PC-9 (cell line): ENCODE data around the gene PCDH9. TPM values are rescaled to one million over a fixed set of nuclear protein-coding genes. Genes with fewer than 3 reads are reported as not detected.

ENCODE experiments used
- BruUV-seq: library from RNA; stranded (reverse); fragments of 400-500 nt; replicated peaks from 2 replicates; lab custom pipeline; 2021; lab: Mats Ljungman, UMichigan
- CTCF ChIA-PET: fragments of 300-600 bp; sonication (Branson Sonifier 250); formaldehyde crosslinking; loops from one replicate; lab custom pipeline; 2022; ENCODE audit warnings: antibody characterized with exemption; lab: Charles Lee
- POLR2A ChIA-PET: fragments of 300-600 bp; sonication (Branson Sonifier 250); formaldehyde crosslinking; loops from one replicate; lab custom pipeline; 2022; ENCODE audit warnings: antibody characterized with exemption; ENCODE audit not compliant: unreplicated experiment; lab: Charles Lee
- DNase-seq, 2 experiments: peaks; one replicate each; pipeline versions ENCODE4 v3.0.0 to v3.0.0-alpha.2; 2015 to 2022; ENCODE audit warnings: mixed read lengths in 1 of 2
- H2AFZ ChIP-seq: fragments of 200-600 bp; sonication (generic); 2 replicates; pipeline ENCODE4 v1.8.1; 2017; ENCODE audit warnings: antibody characterized with exemption
- H3F3A ChIP-seq: fragments of 200-600 bp; sonication (generic); 2 replicates; pipeline ENCODE4 v1.8.1; 2017; ENCODE audit warnings: antibody characterized with exemption, mild to moderate bottlenecking, low read depth; ENCODE audit not compliant: insufficient read depth
- H3K27ac ChIP-seq: fragments of 200-600 bp; sonication (generic); 2 replicates; pipeline ENCODE4 v1.6.1; 2016; ENCODE audit warnings: mixed run types
- H3K27me3 ChIP-seq: fragments of 200-600 bp; sonication (generic); 2 replicates; pipeline ENCODE4 v1.6.1; 2016; ENCODE audit warnings: low read depth, mixed run types; ENCODE audit not compliant: insufficient read depth
- H3K36me3 ChIP-seq: fragments of 200-600 bp; sonication (generic); 2 replicates; pipeline ENCODE4 v1.6.1; 2016; ENCODE audit warnings: low read depth, mixed run types
- H3K4me1 ChIP-seq: fragments of 200-600 bp; sonication (generic); replicated peaks from 2 replicates; pipeline ENCODE4 v1.6.1; 2016; ENCODE audit warnings: mixed run types; ENCODE audit not compliant: insufficient read depth
- H3K4me2 ChIP-seq: fragments of 200-600 bp; sonication (generic); 2 replicates; pipeline ENCODE4 v1.6.1; 2017; ENCODE audit warnings: mixed run types
- H3K4me3 ChIP-seq: fragments of 200-600 bp; sonication (generic); 2 replicates; pipeline ENCODE4 v1.6.1; 2016; ENCODE audit warnings: mixed run types
- H3K79me2 ChIP-seq: fragments of 200-600 bp; sonication (generic); 2 replicates; pipeline ENCODE4 v1.6.1; 2017; ENCODE audit warnings: low read depth, mixed run types
- H3K9me2 ChIP-seq: fragments of 200-600 bp; sonication (generic); 2 replicates; pipeline ENCODE4 v1.8.1; 2017; ENCODE audit warnings: mild to moderate bottlenecking; ENCODE audit not compliant: insufficient read depth
- H3K9me3 ChIP-seq: fragments of 200-600 bp; sonication (generic); 2 replicates; pipeline ENCODE4 v1.8.1; 2016; ENCODE audit warnings: low read depth; ENCODE audit not compliant: insufficient read depth
- H4K20me1 ChIP-seq: fragments of 200-600 bp; sonication (generic); 2 replicates; pipeline ENCODE4 v1.8.1; 2017; ENCODE audit not compliant: insufficient read depth
- CTCF ChIP-seq: fragments of 200-600 bp; sonication (generic); conservative IDR thresholded peaks from 2 replicates; pipeline ENCODE4 v1.6.1; 2017; ENCODE audit warnings: mixed run types, antibody characterized with exemption, mild to moderate bottlenecking, moderate library complexity
- EZH2 ChIP-seq: fragments of 200-600 bp; sonication (generic); IDR thresholded peaks from 2 replicates; pipeline ENCODE4 v1.8.0; 2017; ENCODE audit warnings: antibody characterized with exemption, low read depth
- intact Hi-C: fragments of 100-400 bp; cut with micrococcal nuclease; formaldehyde crosslinking; loops from one replicate; pipeline ENCODE4 v1.10.0; 2022; ENCODE audit not compliant: unreplicated experiment
- total RNA-seq: library from RNA; stranded (reverse); gene quantifications from 2 replicates; pipeline ENCODE4 v1.2.3, GENCODE V29; 2021

PCDH9 gene
- total RNA-seq, 1 experiment from 2014 or later, result 0.37 TPM

GRCh38 chr13:66847541-66847940 lies 382.6 kb downstream of the PCDH9 start:
- BruUV-seq, result no TSS peak
- Histone ChIP-seq H4K20me1 (no peaks in the 10 kb centered on the region), H3K27ac (no peak overlapping the region), H3K4me1 (no peaks in the 10 kb centered on the region), H3K9me3 (no peaks in the 10 kb centered on the region), H2AFZ (no peak overlapping the region), H3K36me3 (no peaks in the 10 kb centered on the region), H3K9me2 (no peaks in the 10 kb centered on the region), H3K4me3 (no peak overlapping the region), H3K4me2 (no peak overlapping the region), H3K27me3 (no peaks in the 10 kb centered on the region), H3F3A (no peaks in the 10 kb centered on the region), H3K79me2 (no peaks in the 10 kb centered on the region)
- no peak for TF ChIP-seq CTCF
- no peak for DNase-seq
- CTCF ChIA-PET, result no interaction called here
- POLR2A ChIA-PET, result no interaction called here
- intact Hi-C loops, result no loop called here

GRCh38 chr13:66845393-66845792 lies 384.7 kb downstream of the PCDH9 start:
- Histone ChIP-seq H2AFZ (no peak overlapping the region), H3K36me3 (no peaks in the 10 kb centered on the region), H3K4me3 (no peak overlapping the region), H4K20me1 (no peaks in the 10 kb centered on the region), H3K4me2 (no peak overlapping the region), H3K27me3 (no peaks in the 10 kb centered on the region), H3K9me2 (no peaks in the 10 kb centered on the region), H3K79me2 (no peaks in the 10 kb centered on the region), H3F3A (no peaks in the 10 kb centered on the region), H3K9me3 (no peaks in the 10 kb centered on the region), H3K27ac (no peak overlapping the region), H3K4me1 (no peaks in the 10 kb centered on the region)
- POLR2A ChIA-PET, result no interaction called here
- intact Hi-C loops, result no loop called here
- CTCF ChIA-PET, result no interaction called here
- DNase-seq, result no peak
- no TSS peak for BruUV-seq
- TF ChIP-seq CTCF (no peak), EZH2 (no peak)

- ChIA-PET CTCF (no interaction called here), POLR2A (no interaction called here)
- no peak overlapping the region for H2AFZ ChIP-seq
- H3K4me3 ChIP-seq, result no peak overlapping the region
- no peaks in the 10 kb centered on the region for H3K36me3 ChIP-seq
- H3K27me3 ChIP-seq, result no peaks in the 10 kb centered on the region
- H3F3A ChIP-seq, result no peaks in the 10 kb centered on the region
- no peaks in the 10 kb centered on the region for H3K79me2 ChIP-seq
- no peak for DNase-seq
- no peaks in the 10 kb centered on the region for H3K9me3 ChIP-seq
- BruUV-seq, result no TSS peak
- intact Hi-C loops, result no loop called here
- TF ChIP-seq CTCF, result no peak
- H4K20me1 ChIP-seq, result no peaks in the 10 kb centered on the region
- no peaks in the 10 kb centered on the region for H3K9me2 ChIP-seq
- H3K4me2 ChIP-seq, result no peak overlapping the region
- H3K27ac ChIP-seq, result no peak overlapping the region
- H3K4me1 ChIP-seq, result no peaks in the 10 kb centered on the region
Observed at GRCh38 chr13:66844933-66845332, 385.2 kb downstream of the PCDH9 start.
